Endothelial cell of umbilical vein (primary cell): ENCODE measurements around the gene NPPA.

Experiments used
- EZH2 ChIP-seq: IDR thresholded peaks from 2 replicates; pipeline ENCODE4 v1.6.1; 2012; ENCODE audit warnings: borderline replicate concordance, low read depth, mild to moderate bottlenecking, moderate library complexity, low read length, inconsistent platforms; ENCODE audit not compliant: severe bottlenecking
- MYC ChIP-seq: IDR thresholded peaks from one replicate; pipeline ENCODE4 v1.6.1; 2011; ENCODE audit warnings: mild to moderate bottlenecking, low read depth, low read length
- POLR2A ChIP-seq: IDR thresholded peaks from 2 replicates; pipeline ENCODE4 v1.6.1; 2012; ENCODE audit warnings: low read depth, mild to moderate bottlenecking, control low read depth, low read length
- POLR2AphosphoS5 ChIP-seq: IDR thresholded peaks from 2 replicates; pipeline ENCODE4 v1.6.1; 2012; ENCODE audit warnings: low read depth, mild to moderate bottlenecking, control low read depth, low read length, moderate library complexity; ENCODE audit not compliant: insufficient read depth
- TF ChIP-seq, protein P1 (sequence below), 2 donors: IDR thresholded peaks; 1 replicate in 1 of 2; 2 replicates in 1 of 2; pipeline ENCODE4 v1.5.1; 2011; ENCODE audit warnings: low read length in 2 of 2, mild to moderate bottlenecking in 2 of 2, moderate library complexity in 2 of 2, control low read depth in 1 of 2, inconsistent platforms in 1 of 2, low read depth in 1 of 2; ENCODE audit not compliant: insufficient read depth in 1 of 2; ENCODE audit errors: extremely low read depth in 1 of 2
- TF ChIP-seq, protein P2 (sequence below): IDR thresholded peaks from 2 replicates; pipeline ENCODE4 v1.6.1; 2011; ENCODE audit not compliant: insufficient read depth, insufficient read length

DNA sequence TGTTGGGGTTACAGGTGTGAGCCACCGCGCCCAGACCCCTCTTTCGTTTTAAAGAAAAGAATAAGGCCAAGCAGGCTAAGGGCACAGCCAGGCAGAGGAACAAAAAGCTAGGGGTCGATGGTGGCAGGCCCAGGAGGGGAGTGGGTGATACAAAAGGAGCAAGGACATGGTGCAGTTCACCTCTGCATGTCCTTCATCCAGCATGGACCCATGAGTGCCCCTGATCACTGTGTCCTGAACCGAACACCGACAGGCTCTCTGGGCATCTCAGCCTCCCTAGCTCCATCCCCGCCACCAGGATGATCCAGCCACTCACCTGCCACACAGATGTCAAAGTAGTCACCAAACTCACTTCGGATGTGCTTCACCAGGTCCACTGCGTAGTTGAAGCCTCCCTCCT lies 47.7 kb downstream of the NPPA start:
- TF ChIP-seq, protein P1, sequence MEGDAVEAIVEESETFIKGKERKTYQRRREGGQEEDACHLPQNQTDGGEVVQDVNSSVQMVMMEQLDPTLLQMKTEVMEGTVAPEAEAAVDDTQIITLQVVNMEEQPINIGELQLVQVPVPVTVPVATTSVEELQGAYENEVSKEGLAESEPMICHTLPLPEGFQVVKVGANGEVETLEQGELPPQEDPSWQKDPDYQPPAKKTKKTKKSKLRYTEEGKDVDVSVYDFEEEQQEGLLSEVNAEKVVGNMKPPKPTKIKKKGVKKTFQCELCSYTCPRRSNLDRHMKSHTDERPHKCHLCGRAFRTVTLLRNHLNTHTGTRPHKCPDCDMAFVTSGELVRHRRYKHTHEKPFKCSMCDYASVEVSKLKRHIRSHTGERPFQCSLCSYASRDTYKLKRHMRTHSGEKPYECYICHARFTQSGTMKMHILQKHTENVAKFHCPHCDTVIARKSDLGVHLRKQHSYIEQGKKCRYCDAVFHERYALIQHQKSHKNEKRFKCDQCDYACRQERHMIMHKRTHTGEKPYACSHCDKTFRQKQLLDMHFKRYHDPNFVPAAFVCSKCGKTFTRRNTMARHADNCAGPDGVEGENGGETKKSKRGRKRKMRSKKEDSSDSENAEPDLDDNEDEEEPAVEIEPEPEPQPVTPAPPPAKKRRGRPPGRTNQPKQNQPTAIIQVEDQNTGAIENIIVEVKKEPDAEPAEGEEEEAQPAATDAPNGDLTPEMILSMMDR (IDR thresholded peaks at IDR 0.05; ENCODE audit: extremely low read depth in 1 of 2, insufficient read depth in 1 of 2, low read depth in 1 of 2, low read length in 2 of 2): no peak
- TF ChIP-seq POLR2A (no peak), POLR2AphosphoS5 (no peak), MYC (no peak), EZH2 (no peak)
- TF ChIP-seq, protein P2, sequence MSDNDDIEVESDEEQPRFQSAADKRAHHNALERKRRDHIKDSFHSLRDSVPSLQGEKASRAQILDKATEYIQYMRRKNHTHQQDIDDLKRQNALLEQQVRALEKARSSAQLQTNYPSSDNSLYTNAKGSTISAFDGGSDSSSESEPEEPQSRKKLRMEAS: no peak
